Ovary (tissue), 3 donors: ENCODE data around the gene CRMP1.

Source experiments
- EP300 ChIP-seq: sonication (generic); formaldehyde crosslinking; IDR thresholded peaks from one replicate; pipeline ENCODE4 v1.6.1; 2017; ENCODE audit warnings: antibody characterized with exemption
- POLR2A ChIP-seq: fragments of 450-650 bp; IDR thresholded peaks from one replicate; pipeline ENCODE4 v1.6.1; 2017; ENCODE audit warnings: antibody characterized with exemption, mild to moderate bottlenecking, moderate library complexity
- TF ChIP-seq, protein P1 (sequence below), 3 donors: fragments of 450-650 bp in 2 of 3; fragments of 200-600 bp in 1 of 3; IDR thresholded peaks; one replicate each; pipeline versions ENCODE4 v1.5.1 to v1.8.0; 2016 to 2022; ENCODE audit warnings: antibody characterized with exemption in 3 of 3, mild to moderate bottlenecking in 1 of 3
- donor health status: DM: no; HTN: no; CAD: no.

DNA sequence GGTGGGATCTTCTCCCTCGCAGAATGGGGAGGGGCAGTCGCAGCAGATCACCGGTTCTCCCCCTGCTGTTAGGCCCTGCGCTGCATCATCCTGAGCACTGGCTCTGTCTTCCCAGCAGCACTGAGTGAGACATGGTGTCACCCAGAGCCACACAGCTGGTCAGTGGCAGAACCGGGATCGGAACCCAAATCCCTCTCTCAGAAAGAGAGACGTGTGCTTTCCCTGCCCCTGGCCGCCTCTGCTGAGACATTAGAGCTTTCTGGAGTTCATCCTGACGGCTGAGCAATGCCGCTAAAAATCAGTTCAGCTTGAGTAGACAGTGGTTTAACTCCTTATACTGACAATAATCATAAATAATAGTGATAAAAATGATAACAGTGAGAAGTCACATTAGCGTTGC lies 93.9 kb downstream of the CRMP1 start:
- TF ChIP-seq, protein P1, sequence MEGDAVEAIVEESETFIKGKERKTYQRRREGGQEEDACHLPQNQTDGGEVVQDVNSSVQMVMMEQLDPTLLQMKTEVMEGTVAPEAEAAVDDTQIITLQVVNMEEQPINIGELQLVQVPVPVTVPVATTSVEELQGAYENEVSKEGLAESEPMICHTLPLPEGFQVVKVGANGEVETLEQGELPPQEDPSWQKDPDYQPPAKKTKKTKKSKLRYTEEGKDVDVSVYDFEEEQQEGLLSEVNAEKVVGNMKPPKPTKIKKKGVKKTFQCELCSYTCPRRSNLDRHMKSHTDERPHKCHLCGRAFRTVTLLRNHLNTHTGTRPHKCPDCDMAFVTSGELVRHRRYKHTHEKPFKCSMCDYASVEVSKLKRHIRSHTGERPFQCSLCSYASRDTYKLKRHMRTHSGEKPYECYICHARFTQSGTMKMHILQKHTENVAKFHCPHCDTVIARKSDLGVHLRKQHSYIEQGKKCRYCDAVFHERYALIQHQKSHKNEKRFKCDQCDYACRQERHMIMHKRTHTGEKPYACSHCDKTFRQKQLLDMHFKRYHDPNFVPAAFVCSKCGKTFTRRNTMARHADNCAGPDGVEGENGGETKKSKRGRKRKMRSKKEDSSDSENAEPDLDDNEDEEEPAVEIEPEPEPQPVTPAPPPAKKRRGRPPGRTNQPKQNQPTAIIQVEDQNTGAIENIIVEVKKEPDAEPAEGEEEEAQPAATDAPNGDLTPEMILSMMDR (IDR thresholded peaks at IDR 0.05): no peak
- TF ChIP-seq POLR2A (no peak), EP300 (no peak)
